CD4-positive, alpha-beta T cell treated with Interleukin-4 for 1 hour (primary cell): Measurements from ENCODE around the gene ABHD17C.
A peak's percentile ranks its signal among the peaks of the same experiment; 100 is the strongest.
"Not testable (repeated sequence)": the region's sequence is repeated elsewhere in the genome, so short reads cannot be mapped to it uniquely, and the experiment has no call there.

ENCODE experiments used
- DNase-seq, 2 donors: peaks; one replicate each; pipeline ENCODE4 v3.0.0-alpha.2; 2020 to 2022

ABHD17C gene

GRCh38 chr15:80695099-80695910, at the start of gene ABHD17C:
TSS of gene ABHD17C (plus strand) at chr15:80695310. CDS start at chr15:80695430, 120 bp downstream.
- DNase-seq: peak; percentile 13 to 43

DNA sequence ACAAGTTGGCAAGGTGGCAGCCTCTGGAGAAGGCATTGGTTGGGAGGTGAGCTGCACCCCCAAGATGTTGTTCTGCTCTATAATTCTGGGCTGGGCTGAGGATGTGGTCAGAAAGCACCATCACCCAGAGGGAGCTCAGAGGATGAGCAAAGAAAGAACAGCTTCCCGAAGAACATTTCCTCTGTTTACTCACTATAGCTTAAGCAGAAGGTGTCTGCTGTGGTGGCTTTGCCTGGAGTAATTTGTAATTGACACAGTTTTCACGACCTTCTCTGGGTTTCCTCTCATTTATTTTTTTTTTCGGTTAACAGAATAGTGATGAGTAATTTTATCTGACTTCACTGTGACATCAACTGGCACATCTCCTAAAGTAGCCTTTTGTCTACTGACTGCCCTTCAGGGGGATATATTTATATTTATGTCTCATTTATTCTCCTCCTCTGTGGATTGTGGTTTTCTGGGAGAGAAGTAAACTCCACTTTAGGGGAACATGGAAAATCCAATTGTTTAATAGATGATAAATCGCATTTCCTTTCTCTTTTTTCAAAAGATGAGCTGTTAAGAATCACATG, 49.5 kb upstream of the ABHD17C start:
- no peak for DNase-seq

GRCh38 chr15:80647424-80647823, 47.7 kb upstream of the ABHD17C start:
- not testable (repeated sequence) for DNase-seq

DNA sequence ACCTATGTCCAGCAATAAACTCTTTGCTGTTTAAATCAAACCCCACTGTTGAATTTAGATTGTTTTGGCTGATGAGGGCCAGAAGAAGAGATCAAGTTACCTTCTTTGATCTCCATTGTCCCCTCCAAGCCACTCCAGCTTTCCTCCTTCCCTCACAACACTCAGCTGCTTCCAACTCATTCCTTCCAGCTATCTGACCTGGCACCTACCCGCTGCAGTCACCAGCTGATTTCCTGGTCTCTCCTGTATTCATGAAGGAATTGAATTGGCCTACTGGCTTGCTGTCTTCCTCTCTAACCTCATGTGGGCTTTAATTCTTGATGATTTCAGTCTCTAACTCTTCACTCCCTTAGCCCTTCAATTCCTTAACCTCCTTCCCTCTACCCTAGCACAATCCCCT, 40.8 kb upstream of the ABHD17C start:
- no peak for DNase-seq

- DNase-seq: no peak
These were observed 35.7 kb upstream of the ABHD17C start for GRCh38 chr15:80659375-80659774.

DNA sequence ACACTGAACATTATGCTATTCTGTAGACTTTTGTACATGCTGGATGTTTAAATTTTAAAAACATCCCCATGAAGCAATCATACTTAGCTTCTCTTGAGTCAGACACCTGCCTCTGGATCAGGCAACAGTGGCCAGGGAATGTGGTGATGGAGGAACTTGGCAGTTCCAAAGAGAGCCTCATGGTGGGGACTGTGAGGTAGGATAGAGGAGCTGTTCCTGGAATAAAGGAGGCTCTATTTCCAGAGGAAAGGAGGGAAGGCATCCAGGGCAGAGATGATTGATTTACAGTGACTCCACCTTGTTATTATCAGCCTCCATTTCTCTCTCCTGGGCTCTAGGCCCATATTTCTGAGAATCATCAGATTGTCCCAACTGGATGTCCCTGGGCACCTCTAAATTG, 35.0 kb upstream of the ABHD17C start:
- DNase-seq: no peak

DNA sequence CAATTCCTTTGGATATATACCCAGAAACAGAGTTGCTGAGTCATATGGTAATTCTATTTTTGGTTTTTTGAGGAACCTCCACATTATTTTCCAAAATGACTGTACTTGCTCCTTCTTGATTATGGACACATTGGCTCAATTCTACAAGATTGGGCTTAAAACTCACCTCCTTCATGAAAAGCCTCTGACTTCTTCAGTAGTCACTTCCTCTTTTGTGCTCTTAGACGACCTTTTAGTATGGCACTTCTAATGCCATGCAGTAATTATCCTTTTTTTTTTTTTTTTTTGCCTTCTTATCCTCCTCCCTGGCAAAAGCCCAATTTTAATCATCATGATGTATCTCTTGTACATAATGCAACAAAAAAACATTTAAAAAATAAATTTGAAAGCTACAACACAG, 33.0 kb upstream of the ABHD17C start:
- no peak for DNase-seq

- no peak for DNase-seq
These were observed 32.2 kb upstream of the ABHD17C start for GRCh38 chr15:80662757-80663553.

GRCh38 chr15:80665151-80665550, 30.0 kb upstream of the ABHD17C start:
- no peak for DNase-seq

DNA sequence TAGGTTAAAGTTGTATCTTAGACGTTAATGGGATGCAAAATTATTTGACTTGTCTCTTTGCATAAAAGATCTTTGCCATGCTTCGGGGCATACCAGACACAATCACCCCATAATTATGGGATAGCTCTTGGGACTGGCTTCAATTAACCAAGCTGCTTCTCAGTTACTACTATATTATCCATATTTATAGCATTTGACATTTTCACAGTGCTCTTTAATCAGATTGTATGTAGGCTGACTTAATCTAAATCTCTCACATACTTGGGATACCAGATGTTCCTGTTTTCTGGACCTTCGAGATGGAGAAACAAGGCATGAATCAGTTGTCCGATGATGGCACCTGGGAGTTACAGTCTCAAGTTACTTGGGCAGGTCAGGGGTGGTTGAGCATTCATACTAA, 27.2 kb upstream of the ABHD17C start:
- DNase-seq: no peak

DNA sequence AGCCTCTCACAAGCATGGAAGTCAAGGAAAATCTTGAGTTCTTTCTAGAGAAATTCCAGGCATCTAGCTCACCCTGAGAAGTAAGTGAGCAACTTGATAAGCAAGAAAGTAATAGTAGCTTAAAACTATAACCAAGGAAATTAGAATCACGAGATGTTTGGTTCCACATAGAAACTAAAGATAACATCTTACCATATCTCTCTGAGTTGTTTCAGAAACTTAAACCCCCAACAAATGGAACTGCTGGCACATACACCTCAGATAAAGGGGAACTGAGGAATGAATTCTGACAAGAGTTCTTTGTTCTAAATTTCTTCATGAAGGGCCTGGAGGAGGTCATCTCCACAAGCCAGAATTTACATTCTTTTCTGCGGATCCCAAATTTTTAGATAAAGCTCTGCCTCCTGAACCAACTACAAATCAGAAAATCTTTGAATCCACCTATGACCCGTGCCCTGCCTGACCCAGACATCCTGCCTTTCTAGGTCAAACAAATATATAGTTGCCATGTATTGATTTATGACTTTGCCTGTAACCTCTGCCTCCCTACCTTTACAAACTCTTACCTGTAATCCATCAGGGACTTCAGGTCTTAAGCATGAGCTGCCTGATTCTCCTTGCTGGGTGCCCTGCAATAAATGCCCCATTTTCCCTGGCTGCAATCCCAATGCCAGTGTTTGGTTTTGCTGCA, 26.4 kb upstream of the ABHD17C start:
- DNase-seq: no peak

GRCh38 chr15:80669663-80670273, 25.3 kb upstream of the ABHD17C start:
- DNase-seq: no peak

GRCh38 chr15:80673561-80674244, 21.4 kb upstream of the ABHD17C start:
- DNase-seq: no peak

- no peak for DNase-seq
These were observed 20.9 kb upstream of the ABHD17C start for GRCh38 chr15:80674245-80674614.

GRCh38 chr15:80677041-80677440, 18.1 kb upstream of the ABHD17C start:
- no peak for DNase-seq

DNA sequence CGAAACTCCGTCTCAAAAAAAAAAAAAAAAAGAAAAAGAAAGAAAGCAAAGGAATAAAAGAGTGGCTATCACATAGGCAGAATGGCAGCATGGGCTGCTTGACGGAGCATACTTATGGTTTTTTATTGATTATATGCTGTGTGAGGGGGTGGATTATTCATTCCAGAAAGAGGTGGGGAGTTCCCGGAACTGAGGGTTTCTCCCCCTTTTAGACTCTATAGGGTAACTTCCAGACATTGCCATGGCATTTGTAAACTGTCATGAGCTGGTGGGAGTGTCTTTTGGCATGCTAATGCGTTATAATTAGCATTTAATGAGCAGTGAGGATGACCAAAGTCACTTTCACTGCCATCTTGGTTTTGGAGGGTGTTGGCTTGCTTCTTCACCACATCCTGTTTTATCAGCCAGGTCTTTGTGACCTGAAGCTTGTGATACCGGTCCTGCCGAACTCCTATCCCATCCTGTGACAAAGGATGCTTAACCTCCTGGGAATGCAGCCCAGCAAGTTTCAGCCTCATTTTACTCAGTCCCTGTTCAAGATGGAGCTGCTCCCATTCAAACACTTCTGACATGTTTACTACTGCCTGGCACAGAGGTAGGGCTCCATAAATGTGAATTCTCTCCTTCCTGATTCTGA, 15.8 kb upstream of the ABHD17C start:
- no peak for DNase-seq

DNA sequence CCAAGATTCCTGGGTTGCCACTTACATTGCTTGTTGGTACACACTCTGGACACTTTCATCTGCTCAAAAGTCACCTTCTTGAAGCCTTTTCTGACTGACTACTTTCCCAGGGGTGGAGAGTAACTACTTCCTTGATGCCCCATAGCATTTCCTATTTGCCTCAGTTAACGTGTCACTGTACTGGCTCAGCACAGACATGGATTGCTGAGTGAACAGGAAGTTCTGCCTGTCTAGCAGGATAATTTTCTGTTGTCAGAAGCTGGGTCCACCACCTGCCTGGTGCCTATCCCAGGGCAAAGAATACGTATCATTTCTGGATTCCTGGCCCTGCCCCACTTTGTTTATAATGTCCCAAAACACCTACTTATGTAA, 15.3 kb upstream of the ABHD17C start:
- no peak for DNase-seq

DNA sequence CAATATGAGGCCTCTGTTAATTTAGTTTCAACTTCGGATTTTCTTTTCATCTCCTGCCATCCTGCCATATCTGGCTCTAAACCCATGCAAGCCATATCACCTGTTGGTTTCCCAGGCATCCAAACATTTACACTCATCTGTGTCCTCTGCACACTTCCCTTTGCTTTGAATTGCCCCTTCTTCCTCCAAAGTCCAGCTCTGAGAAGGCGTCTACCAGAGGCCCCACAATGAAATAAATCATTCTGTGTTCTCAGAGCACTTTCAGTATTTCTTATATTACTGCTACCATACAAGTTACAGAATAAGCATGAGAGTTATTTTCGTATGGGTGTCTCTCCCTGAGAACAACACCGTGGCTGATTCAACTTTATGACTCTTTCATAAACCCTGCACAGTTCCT, 12.9 kb upstream of the ABHD17C start:
- no peak for DNase-seq

DNA sequence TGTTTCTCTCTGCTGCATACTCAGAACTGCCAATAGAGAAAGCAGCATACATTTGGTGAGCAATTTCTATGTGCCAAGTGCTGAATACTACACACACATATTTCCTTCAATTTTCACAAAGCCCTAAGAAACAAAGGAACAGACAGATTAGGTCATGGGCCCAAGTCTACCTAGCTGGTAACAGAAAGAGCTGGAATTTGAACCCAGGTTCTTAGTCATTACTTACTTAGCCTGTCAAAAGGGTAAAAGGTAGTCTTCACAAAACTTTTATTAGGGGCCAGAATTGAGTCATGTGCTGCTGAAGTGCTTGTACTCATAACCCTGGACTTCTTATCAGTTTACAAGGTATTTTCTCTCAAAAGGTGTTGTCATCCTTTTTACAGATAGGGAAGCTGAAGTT, 10.4 kb upstream of the ABHD17C start:
- DNase-seq: no peak

GRCh38 chr15:80685628-80686027, 9.5 kb upstream of the ABHD17C start:
- no peak for DNase-seq

- DNase-seq: no peak
These were observed 5.8 kb upstream of the ABHD17C start for GRCh38 chr15:80689294-80689693.

DNA sequence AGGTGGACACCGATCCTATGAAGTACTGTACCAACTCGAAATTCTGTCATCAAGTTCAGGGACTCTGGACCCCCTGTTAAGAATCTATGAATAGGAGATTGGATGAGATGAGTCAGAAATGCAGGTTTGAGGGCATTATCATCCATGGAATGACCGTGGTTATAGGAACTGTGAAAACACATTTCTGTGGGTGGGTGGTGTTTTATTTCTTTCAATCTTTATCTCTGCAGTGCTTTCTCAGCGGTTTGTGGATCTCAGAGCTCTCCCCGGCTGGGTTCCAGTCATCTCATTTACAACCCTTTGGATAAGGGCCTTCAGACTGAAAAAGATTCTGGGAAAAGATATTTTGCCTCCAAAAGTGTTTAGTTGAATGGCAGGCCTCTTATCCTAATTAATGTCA, 5.4 kb upstream of the ABHD17C start:
- no peak for DNase-seq
